Endometrial microvascular endothelial cells (primary cell): ENCODE results near the gene RMI2. TPM values are rescaled to one million over a fixed set of nuclear protein-coding genes. Genes with fewer than 3 reads are reported as not detected.

ENCODE experiments used
- in situ Hi-C: cut with HindIII; loops from 2 replicates; pipeline ENCODE4 v1.10.0; 2017; ENCODE audit warnings: low sequenced_read_pairs, low pct_unique_long_range_greater_than_20kb; ENCODE audit errors: inconsistent ontology term
- total RNA-seq: library from RNA; depleted of rRNA; stranded (reverse); fragments of >200 nt; gene quantifications from one replicate; pipeline ENCODE4 v1.2.3, GENCODE V29; 2015; ENCODE audit errors: inconsistent ontology term

Gene RMI2
- total RNA-seq, 1 donor from 2014 or later = 10.9 TPM

- in situ Hi-C loops = no loop called here
Observed at GRCh38 chr16:11390573-11391495, 45.6 kb downstream of the RMI2 start.

- in situ Hi-C loops = no loop called here
Observed at GRCh38 chr16:11391576-11391975, 46.3 kb downstream of the RMI2 start.

GRCh38 chr16:11392041-11392581, 46.9 kb downstream of the RMI2 start:
- in situ Hi-C loops = no loop called here

- in situ Hi-C loops = no loop called here
Observed at GRCh38 chr16:11393366-11393765, 48.1 kb downstream of the RMI2 start.

GRCh38 chr16:11393861-11394592, 48.8 kb downstream of the RMI2 start:
- in situ Hi-C loops = no loop called here

- in situ Hi-C loops = no loop called here
Observed at GRCh38 chr16:11394593-11394960, 49.3 kb downstream of the RMI2 start.

- in situ Hi-C loops = no loop called here
Observed at GRCh38 chr16:11395008-11395948, 50.0 kb downstream of the RMI2 start.

GRCh38 chr16:11395949-11396240, 50.6 kb downstream of the RMI2 start:
- in situ Hi-C loops = no loop called here

GRCh38 chr16:11396241-11397048, 51.2 kb downstream of the RMI2 start:
- in situ Hi-C loops = no loop called here

GRCh38 chr16:11398136-11398535, 52.9 kb downstream of the RMI2 start:
- in situ Hi-C loops = no loop called here

- in situ Hi-C loops = no loop called here
Observed at GRCh38 chr16:11398851-11399250, 53.6 kb downstream of the RMI2 start.

- in situ Hi-C loops = no loop called here
Observed at GRCh38 chr16:11399261-11399831, 54.1 kb downstream of the RMI2 start.

GRCh38 chr16:11400076-11400475, 54.8 kb downstream of the RMI2 start:
- in situ Hi-C loops = no loop called here

Other genes starting within 250 kb of the RMI2 start
- 2.2 TPM for gene SOCS1, start 89.3 kb upstream of the RMI2 start, total RNA-seq
- gene TNP2, start 76.1 kb upstream of the RMI2 start, total RNA-seq = not detected
- not detected for gene PRM3, start 71.8 kb upstream of the RMI2 start, total RNA-seq
- not detected for gene PRM2, start 69.0 kb upstream of the RMI2 start, total RNA-seq
- gene PRM1, start 64.1 kb upstream of the RMI2 start, total RNA-seq = not detected
- gene LITAF, start 241.5 kb downstream of the RMI2 start, total RNA-seq = 10.2 TPM